Adrenal gland (tissue), 5 donors: Measurements from ENCODE around the gene CREB3L1.

Source experiments
- CTCF ChIP-seq, 6 experiments: fragments of 450-650 bp in 4 of 6; fragments of 200-600 bp in 2 of 6; sonication (generic) in 1 of 6; IDR thresholded peaks; 1 replicate in 5 of 6; 2 replicates in 1 of 6; pipeline versions ENCODE4 v1.5.1 to v1.8.0; 2016 to 2021; ENCODE audit warnings: antibody characterized with exemption in 6 of 6, mild to moderate bottlenecking in 2 of 6, moderate library complexity in 1 of 6
- POLR2A ChIP-seq, 2 donors: fragments of 450-650 bp; IDR thresholded peaks; one replicate each; pipeline ENCODE4 v1.6.1; 2017; ENCODE audit warnings: antibody characterized with exemption in 2 of 2, mild to moderate bottlenecking in 2 of 2, moderate library complexity in 1 of 2
- donor health status: DM: no; HTN: no; CAD: no.

GRCh38 chr11:46267930-46268329 is 9.5 kb upstream of the CREB3L1 start:
- TF ChIP-seq CTCF (IDR thresholded peaks at IDR 0.05) (no peak), POLR2A (IDR thresholded peaks at IDR 0.05) (no peak)
